GM12873 (cell line): ENCODE data around the gene RARS1.

ENCODE experiments used
- TF ChIP-seq, protein P1 (sequence below): IDR thresholded peaks from 2 replicates; pipeline ENCODE4 v1.5.1; 2012; ENCODE audit warnings: low read depth, mild to moderate bottlenecking, moderate library complexity, low read length, control low read depth; ENCODE audit not compliant: insufficient read depth; ENCODE audit errors: missing control alignments

RARS1 gene

DNA sequence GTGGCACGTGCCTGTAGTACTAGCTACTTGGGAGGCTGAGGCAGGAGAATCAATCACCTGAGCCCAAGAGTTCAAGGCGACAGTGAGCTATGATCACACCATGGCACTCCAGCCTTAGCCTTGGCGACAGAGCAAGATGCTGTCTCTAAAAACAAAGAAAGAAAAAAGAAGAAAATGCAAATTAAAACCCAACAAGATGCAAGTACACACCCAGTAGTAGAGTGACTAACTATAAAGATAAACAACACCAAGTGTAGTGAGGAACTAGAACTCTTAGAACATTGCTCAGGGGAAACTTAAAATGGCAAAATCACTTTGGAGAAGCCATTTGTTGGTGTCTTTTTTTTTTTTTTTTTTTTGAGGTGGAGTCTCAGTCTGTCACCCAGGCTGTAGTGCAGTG, 34.7 kb upstream of the RARS1 start:
- TF ChIP-seq, protein P1, sequence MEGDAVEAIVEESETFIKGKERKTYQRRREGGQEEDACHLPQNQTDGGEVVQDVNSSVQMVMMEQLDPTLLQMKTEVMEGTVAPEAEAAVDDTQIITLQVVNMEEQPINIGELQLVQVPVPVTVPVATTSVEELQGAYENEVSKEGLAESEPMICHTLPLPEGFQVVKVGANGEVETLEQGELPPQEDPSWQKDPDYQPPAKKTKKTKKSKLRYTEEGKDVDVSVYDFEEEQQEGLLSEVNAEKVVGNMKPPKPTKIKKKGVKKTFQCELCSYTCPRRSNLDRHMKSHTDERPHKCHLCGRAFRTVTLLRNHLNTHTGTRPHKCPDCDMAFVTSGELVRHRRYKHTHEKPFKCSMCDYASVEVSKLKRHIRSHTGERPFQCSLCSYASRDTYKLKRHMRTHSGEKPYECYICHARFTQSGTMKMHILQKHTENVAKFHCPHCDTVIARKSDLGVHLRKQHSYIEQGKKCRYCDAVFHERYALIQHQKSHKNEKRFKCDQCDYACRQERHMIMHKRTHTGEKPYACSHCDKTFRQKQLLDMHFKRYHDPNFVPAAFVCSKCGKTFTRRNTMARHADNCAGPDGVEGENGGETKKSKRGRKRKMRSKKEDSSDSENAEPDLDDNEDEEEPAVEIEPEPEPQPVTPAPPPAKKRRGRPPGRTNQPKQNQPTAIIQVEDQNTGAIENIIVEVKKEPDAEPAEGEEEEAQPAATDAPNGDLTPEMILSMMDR, result no peak

DNA sequence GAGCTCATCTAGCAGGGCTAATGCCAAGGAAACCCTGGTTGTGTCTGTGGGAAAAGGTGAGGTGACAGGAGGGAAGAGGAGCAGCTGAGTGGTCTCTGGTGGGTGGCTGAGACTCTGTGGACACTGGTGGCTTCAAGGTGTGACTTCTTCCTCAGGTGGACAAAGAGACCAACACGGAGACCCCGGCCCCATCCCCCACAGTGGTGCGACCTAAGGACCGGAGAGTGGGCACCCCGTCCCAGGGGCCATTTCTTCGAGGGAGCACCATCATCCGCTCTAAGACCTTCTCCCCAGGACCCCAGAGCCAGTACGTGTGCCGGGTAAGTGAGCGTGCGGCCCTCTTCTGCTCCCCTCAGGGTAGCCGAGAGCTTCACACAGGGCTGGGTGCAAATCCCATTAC, 31.1 kb upstream of the RARS1 start:
- TF ChIP-seq, protein P1, result no peak

DNA sequence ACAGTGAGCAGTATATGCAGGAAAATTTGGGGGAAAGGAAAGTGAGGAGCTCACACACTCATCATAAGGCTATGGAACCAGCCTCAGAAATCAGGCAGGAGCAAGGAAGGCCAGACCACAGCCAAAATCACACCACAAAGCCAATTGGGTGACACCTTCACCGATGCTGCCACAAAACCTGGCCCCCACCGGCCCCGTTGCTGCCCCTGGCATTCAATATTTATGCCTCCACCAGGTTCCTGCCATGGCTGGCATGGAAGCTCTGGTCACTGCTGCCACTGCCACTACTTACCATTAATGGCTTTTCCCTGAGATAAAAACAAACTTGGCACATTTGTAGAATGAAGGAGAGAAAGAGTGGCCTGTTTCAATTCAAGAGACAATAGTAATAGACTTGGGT, 28.7 kb upstream of the RARS1 start:
- TF ChIP-seq, protein P1, result no peak

DNA sequence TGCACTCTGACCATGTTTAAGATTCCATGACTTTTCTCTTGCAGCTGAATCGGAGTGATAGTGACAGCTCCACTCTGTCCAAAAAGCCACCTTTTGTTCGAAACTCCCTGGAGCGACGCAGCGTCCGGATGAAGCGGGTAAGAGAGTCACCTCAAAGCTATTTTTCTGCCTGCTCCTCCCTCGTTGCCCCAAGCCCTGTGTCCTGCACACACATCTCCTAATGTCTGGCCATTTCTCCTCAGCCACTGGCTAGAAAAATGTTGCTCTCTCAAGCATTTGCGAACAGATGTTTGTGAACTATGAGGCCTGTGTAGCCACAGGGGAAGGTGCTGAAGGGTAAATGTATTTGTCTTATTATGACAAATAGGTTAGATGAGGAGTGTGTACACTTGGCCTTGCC, 25.7 kb upstream of the RARS1 start:
- TF ChIP-seq, protein P1, result no peak

DNA sequence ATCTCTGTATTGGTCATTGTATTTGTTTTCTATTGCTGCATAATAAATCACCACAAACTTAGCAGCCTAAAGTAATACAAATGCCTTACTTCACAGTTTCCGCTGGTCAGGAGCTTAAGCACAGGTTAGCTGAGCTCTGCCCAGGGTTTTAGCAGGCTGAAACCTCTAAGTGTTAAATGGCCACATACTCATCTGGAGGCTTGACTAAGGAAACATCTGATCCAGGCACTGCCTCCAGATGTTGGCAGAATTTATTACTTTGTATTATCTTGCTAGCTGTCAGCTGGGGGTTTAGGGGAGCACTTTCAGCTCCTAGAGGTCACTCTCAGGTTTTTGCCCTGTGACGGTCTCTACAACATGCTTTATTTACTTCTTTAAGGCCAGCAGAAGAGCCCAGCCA, 23.2 kb upstream of the RARS1 start:
- TF ChIP-seq, protein P1, result no peak

DNA sequence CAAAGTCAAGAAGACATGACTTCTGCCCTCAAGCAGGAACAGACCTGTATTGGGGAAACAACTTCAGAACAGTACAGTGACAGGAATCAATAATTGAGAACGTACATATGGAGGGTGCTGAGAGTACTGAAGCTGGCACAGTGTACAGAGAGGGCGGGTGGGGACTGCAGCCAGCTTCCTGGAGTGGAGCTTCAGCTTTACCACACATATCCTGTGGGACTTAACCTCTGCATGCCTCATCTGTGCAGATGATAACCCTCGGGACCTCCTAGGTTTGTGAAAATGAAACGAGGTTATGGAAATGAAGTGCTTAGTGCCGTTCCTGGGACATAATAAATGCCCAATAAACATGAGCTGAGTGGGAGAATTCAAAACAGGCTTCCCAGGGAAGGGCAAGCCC, 22.1 kb upstream of the RARS1 start:
- TF ChIP-seq, protein P1, result no peak

DNA sequence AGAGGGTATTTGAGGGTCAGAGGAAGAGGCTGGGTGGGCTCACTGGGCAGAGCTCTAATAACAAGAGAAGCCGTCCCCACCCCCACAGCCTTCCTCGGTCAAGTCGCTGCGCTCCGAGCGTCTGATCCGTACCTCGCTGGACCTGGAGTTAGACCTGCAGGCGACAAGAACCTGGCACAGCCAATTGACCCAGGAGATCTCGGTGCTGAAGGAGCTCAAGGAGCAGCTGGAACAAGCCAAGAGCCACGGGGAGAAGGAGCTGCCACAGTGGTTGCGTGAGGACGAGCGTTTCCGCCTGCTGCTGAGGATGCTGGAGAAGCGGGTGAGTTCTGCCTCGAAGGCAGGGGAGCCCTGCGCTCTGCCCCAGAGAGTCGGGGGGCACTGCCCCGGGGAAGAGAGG, 21.6 kb upstream of the RARS1 start:
- TF ChIP-seq, protein P1, result no peak
